GM23338 (cell line): ENCODE data around the gene DACH1. TPM values are rescaled to one million over a fixed set of nuclear protein-coding genes. Genes with fewer than 3 reads are reported as not detected.

Experiments used
- CTCF ChIP-seq, 2 experiments: fragments of 200-600 bp in 1 of 2; sonication (generic) in 1 of 2; conservative IDR thresholded peaks; 2 replicates each; pipeline versions ENCODE4 v1.5.1 to v1.6.1; 2016 to 2017; ENCODE audit warnings: antibody characterized with exemption in 2 of 2, low read depth in 2 of 2, mild to moderate bottlenecking in 2 of 2, moderate library complexity in 1 of 2
- ETS1 ChIP-seq: IDR thresholded peaks from 2 replicates; pipeline ENCODE4 v1.6.1; 2016; ENCODE audit warnings: antibody characterized with exemption
- EZH2 ChIP-seq: fragments of 200-600 bp; sonication (generic); IDR thresholded peaks from one replicate; pipeline ENCODE4 v1.8.0; 2017; ENCODE audit warnings: antibody characterized with exemption, mild to moderate bottlenecking, low read depth; ENCODE audit not compliant: unreplicated experiment
- JUNB ChIP-seq: IDR thresholded peaks from one replicate; pipeline ENCODE4 v1.6.1; 2016; ENCODE audit warnings: antibody characterized with exemption; ENCODE audit not compliant: unreplicated experiment
- ZNF462 ChIP-seq: fragments of 250-450 bp; sonication (Bioruptor Pico); IDR thresholded peaks from 2 replicates; pipeline ENCODE4 v1.5.0; 2020; ENCODE audit warnings: mild to moderate bottlenecking, moderate library complexity
- polyA plus RNA-seq: library from polyadenylated mRNA; unstranded; fragments of >200 nt; fragmentation: Nextera tagmentation; extraction: Ambion mirVana; gene quantifications from 2 replicates; pipeline ENCODE4 v1.2.1, GENCODE V29; 2016
- total RNA-seq: library from RNA; depleted of rRNA; stranded (reverse); fragments of >200 nt; shearing (Covaris generic); gene quantifications from 2 replicates; pipeline ENCODE4 v1.2.3, GENCODE V29; 2014

The DACH1 gene
- total and polyA plus RNA-seq, 2 experiments from 2014 or later: 0.45 to 0.57 TPM

- no peak for TF ChIP-seq ZNF462 (CRISPR knock-in tag)
- no peak for TF ChIP-seq JUNB
- no peak for TF ChIP-seq CTCF (conservative IDR thresholded peaks at IDR 0.05; ENCODE audit: low read depth in 2 of 2)
- no peak for TF ChIP-seq ETS1
- no peak for TF ChIP-seq EZH2
Measured at GRCh38 chr13:71852736-71853135, 14.3 kb downstream of the DACH1 start (continued).
